ENCODE results near the gene HAUS5. TPM values are rescaled to one million over a fixed set of nuclear protein-coding genes. Genes with fewer than 3 reads are reported as not detected.

Gene HAUS5
- total RNA-seq, 5 donors from 2014 or later (not counting 1 experiment from before 2014, with no cell fraction given), result 25.5 to 34.1 (median 29.3) TPM

GRCh38 chr19:35642312-35642711 is 29.8 kb downstream of the HAUS5 start:
- POLR2A ChIA-PET, result interaction anchor here in 1 of 2 donors (0.7 kb wide), 1 partner anchor 108 kb away, joined by 7 read pairs; no protein-coding TSS in a partner anchor
- DNase-seq (no peak), ATAC-seq (replicated peaks in 1 of 4) (no peak)
- no peak overlapping the region for H3K4me3 ChIP-seq (ENCODE audit: control insufficient read depth in 1 of 2, extremely low read depth in 1 of 2, low read length in 1 of 2)
- H3K36me3 ChIP-seq (ENCODE audit: control insufficient read depth in 2 of 2, extremely low read depth in 1 of 2, insufficient read depth in 1 of 2, low read length in 1 of 2), result peaks cover 2 to 8% of the 10 kb centered on the region in 2 donors
- no peaks in the 10 kb centered on the region for H3K27me3 Mint-ChIP-seq
- peaks cover 2 to 44% of the 10 kb centered on the region in 2 experiments for H3K4me1 ChIP-seq (ENCODE audit: control insufficient read depth in 1 of 2, extremely low read depth in 1 of 2, insufficient read depth in 2 of 2, low read length in 2 of 2)
- H3K4me3 Mint-ChIP-seq, result peak overlapping the region; percentile 59 to 84 (median 75)
- H3K27ac ChIP-seq (ENCODE audit: low read length), result no peak overlapping the region
- no peaks in the 10 kb centered on the region for H3K9me3 ChIP-seq
- no peaks in the 10 kb centered on the region for H3K9me3 Mint-ChIP-seq
- 96% methylated on average over 9 of the region's 10 CpGs for WGBS (ENCODE audit: insufficient coverage)
- H3K27me3 ChIP-seq (replicated peaks in 1 of 2; ENCODE audit: control insufficient read depth in 2 of 2, extremely low read depth in 1 of 2, insufficient read depth in 2 of 2, low read length in 1 of 2), result peaks cover 0 to 13% of the 10 kb centered on the region in 2 experiments
- H3K4me1 Mint-ChIP-seq, result peaks cover 17 to 38% (median 31%) of the 10 kb centered on the region in 3 donors
- peaks cover under 1% of the 10 kb centered on the region for H3K36me3 Mint-ChIP-seq
- peak overlapping the region in 1 of 2 donors; percentile 39 for H3K27ac Mint-ChIP-seq
- CTCF ChIA-PET, result no interaction called here

- ATAC-seq (replicated peaks in 1 of 4), result no peak
- Histone ChIP-seq H3K4me1 (ENCODE audit: control insufficient read depth in 1 of 2, extremely low read depth in 1 of 2, insufficient read depth in 2 of 2, low read length in 2 of 2) (peaks cover 5 to 49% of the 10 kb centered on the region in 2 experiments), H3K36me3 (ENCODE audit: control insufficient read depth in 2 of 2, extremely low read depth in 1 of 2, insufficient read depth in 1 of 2, low read length in 1 of 2) (peaks cover 0 to 3% of the 10 kb centered on the region in 2 donors), H3K27me3 (replicated peaks in 1 of 2; ENCODE audit: control insufficient read depth in 2 of 2, extremely low read depth in 1 of 2, insufficient read depth in 2 of 2, low read length in 1 of 2) (peaks cover 0 to 13% of the 10 kb centered on the region in 2 experiments), H3K4me3 (ENCODE audit: control insufficient read depth in 1 of 2, extremely low read depth in 1 of 2, low read length in 1 of 2) (peak overlapping the region; percentile 88 to 89), H3K27ac (ENCODE audit: low read length) (peak overlapping the region; percentile 62), H3K9me3 (no peaks in the 10 kb centered on the region)
- peak overlapping the region; percentile 75 to 84 (median 84) for H3K4me3 Mint-ChIP-seq
- H3K9me3 Mint-ChIP-seq, result no peaks in the 10 kb centered on the region
- ChIA-PET CTCF (no interaction called here), POLR2A (interaction anchor here in 1 of 2 donors (0.5 to 0.7 kb wide), 2 partner anchors 20 to 107 kb away, joined by 4 to 7 read pairs; no protein-coding TSS in a partner anchor)
- H3K36me3 Mint-ChIP-seq, result no peaks in the 10 kb centered on the region
- no peaks in the 10 kb centered on the region for H3K27me3 Mint-ChIP-seq
- peak in 1 of 35 experiments; percentile 17 for DNase-seq
- peaks cover 17 to 38% (median 31%) of the 10 kb centered on the region in 3 donors for H3K4me1 Mint-ChIP-seq
- 55% methylated on average over 13 of the region's 15 CpGs for whole genome bisulfite sequencing (ENCODE audit: insufficient coverage)
- H3K27ac Mint-ChIP-seq, result peak overlapping the region in 1 of 2 donors; percentile 39
Observed at GRCh38 chr19:35642798-35643254, 30.3 kb downstream of the HAUS5 start.

GRCh38 chr19:35643255-35644205 is 31.0 kb downstream of the HAUS5 start:
- ChIA-PET CTCF (interaction anchor here in 1 of 2 donors (0.5 to 1.3 kb wide), 2 partner anchors 31 to 1285 kb away, joined by 3 to 4 read pairs; partner anchors contain the start of gene HAUS5), POLR2A (interaction anchor here in 1 of 2 donors (0.5 kb wide), 1 partner anchor 20 kb away, joined by 4 read pairs; no protein-coding TSS in a partner anchor)
- Histone ChIP-seq H3K27ac (ENCODE audit: low read length) (peak overlapping the region; percentile 75), H3K9me3 (no peaks in the 10 kb centered on the region), H3K4me1 (ENCODE audit: control insufficient read depth in 1 of 2, extremely low read depth in 1 of 2, insufficient read depth in 2 of 2, low read length in 2 of 2) (peaks cover 5 to 52% of the 10 kb centered on the region in 2 experiments), H3K4me3 (ENCODE audit: control insufficient read depth in 1 of 2, extremely low read depth in 1 of 2, low read length in 1 of 2) (peak overlapping the region; percentile 88 to 89), H3K36me3 (ENCODE audit: control insufficient read depth in 2 of 2, extremely low read depth in 1 of 2, insufficient read depth in 1 of 2, low read length in 1 of 2) (no peaks in the 10 kb centered on the region), H3K27me3 (replicated peaks in 1 of 2; ENCODE audit: control insufficient read depth in 2 of 2, extremely low read depth in 1 of 2, insufficient read depth in 2 of 2, low read length in 1 of 2) (peaks cover 0 to 13% of the 10 kb centered on the region in 2 experiments)
- Mint-ChIP-seq H3K9me3 (no peaks in the 10 kb centered on the region), H3K27me3 (no peaks in the 10 kb centered on the region), H3K4me1 (peaks cover 19 to 45% (median 38%) of the 10 kb centered on the region in 3 donors), H3K4me3 (peak overlapping the region; percentile 75 to 84 (median 84)), H3K27ac (peak overlapping the region; percentile 91 to 94), H3K36me3 (no peaks in the 10 kb centered on the region)
- peak; percentile 48 to 52 (median 48) for ATAC-seq (replicated peaks in 1 of 4)
- DNase-seq, result peak; percentile 50 to 86 (median 73)
- under 1% methylated on average over 65 of the region's 69 CpGs for WGBS (ENCODE audit: insufficient coverage)

DNA sequence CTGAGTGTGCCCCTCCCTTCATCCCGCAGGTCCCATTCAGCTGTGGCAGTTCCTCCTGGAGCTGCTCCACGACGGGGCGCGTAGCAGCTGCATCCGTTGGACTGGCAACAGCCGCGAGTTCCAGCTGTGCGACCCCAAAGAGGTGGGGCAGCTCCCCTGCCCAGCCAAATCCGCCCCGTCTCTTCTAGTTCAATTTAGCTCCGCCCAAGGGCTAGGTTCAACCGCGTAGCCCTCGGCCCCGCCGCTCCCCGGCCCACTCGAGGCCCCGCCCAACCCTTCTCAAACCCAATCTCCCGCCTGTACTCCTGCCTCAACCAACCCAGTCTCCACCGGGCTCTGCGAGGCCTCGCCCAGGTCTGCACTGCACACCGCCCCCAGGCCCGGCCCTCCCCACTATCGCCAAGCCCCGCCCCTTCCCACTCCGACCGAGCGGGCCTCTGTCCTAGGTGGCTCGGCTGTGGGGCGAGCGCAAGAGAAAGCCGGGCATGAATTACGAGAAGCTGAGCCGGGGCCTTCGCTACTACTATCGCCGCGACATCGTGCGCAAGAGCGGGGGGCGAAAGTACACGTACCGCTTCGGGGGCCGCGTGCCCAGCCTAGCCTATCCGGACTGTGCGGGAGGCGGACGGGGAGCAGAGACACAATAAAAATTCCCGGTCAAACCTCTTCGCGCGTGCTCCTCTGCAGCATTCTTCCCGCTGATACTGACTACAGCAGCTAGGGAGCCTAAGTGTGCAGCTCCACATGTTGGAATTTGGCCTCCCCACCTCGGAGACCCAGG is 31.9 kb downstream of the HAUS5 start:
- Mint-ChIP-seq H3K27ac (peak overlapping the region; percentile 91 to 94), H3K9me3 (no peaks in the 10 kb centered on the region), H3K4me1 (peaks cover 28 to 52% (median 45%) of the 10 kb centered on the region in 3 donors), H3K36me3 (no peaks in the 10 kb centered on the region), H3K4me3 (peak overlapping the region; percentile 75 to 84 (median 84)), H3K27me3 (no peaks in the 10 kb centered on the region)
- Histone ChIP-seq H3K27ac (ENCODE audit: low read length) (peak overlapping the region; percentile 75), H3K27me3 (replicated peaks in 1 of 2; ENCODE audit: control insufficient read depth in 2 of 2, extremely low read depth in 1 of 2, insufficient read depth in 2 of 2, low read length in 1 of 2) (peaks cover 0 to 13% of the 10 kb centered on the region in 2 experiments), H3K36me3 (ENCODE audit: control insufficient read depth in 2 of 2, extremely low read depth in 1 of 2, insufficient read depth in 1 of 2, low read length in 1 of 2) (no peaks in the 10 kb centered on the region), H3K4me3 (ENCODE audit: control insufficient read depth in 1 of 2, extremely low read depth in 1 of 2, low read length in 1 of 2) (peak overlapping the region; percentile 88 to 89), H3K4me1 (ENCODE audit: control insufficient read depth in 1 of 2, extremely low read depth in 1 of 2, insufficient read depth in 2 of 2, low read length in 2 of 2) (peaks cover 10 to 61% of the 10 kb centered on the region in 2 experiments), H3K9me3 (no peaks in the 10 kb centered on the region)
- 1% methylated on average over 60 of the region's 60 CpGs for WGBS (ENCODE audit: insufficient coverage)
- ATAC-seq (replicated peaks in 1 of 4) (peak; percentile 81 to 84 (median 82)), DNase-seq (peak; percentile 83 to 96 (median 92))
- ChIA-PET CTCF (interaction anchor here in 1 of 2 donors (0.5 to 1.3 kb wide), 2 partner anchors 32 to 1286 kb away, joined by 3 to 4 read pairs; partner anchors contain the start of gene HAUS5), POLR2A (no interaction called here)

DNA sequence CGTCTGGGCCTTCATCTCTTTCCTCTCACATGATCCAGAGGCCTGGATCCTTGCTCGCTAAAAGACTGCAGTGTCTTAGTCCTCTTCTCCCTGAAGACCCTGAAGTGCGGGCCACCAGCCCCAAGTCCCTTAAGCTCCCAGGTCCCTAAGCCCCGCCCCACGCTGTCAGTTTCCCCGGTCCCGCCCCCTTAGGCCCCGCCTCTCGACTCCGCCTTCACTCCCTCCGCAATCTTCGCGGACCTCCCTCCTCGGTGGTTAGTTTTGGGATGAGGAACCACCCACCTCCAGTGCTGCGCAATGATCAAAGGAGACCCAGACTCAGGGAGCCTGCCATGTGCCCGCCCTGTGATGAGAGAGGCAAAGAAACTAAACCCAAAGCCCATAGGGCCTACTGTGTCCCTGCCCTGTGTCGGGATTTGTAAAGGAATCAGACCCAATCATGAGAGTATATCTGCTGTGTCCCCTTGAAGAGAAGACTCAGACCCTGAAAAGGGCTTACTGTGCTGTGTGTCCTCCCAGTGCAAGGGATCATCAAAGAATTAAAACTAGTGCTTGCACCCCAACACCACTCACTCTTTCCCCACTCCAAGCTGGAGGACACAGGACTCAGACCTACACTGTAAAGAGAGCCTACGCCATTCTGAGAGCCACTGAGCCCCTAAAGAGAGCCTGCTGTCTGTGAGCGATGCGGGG is 32.6 kb downstream of the HAUS5 start:
- DNase-seq (peak in 34 of 35 experiments; percentile 20 to 76 (median 56)), ATAC-seq (replicated peaks in 1 of 4) (peak in 1 of 4 experiments; percentile 7)
- Mint-ChIP-seq H3K4me3 (peak overlapping the region; percentile 75 to 84 (median 84)), H3K36me3 (no peaks in the 10 kb centered on the region), H3K9me3 (no peaks in the 10 kb centered on the region), H3K27ac (peak overlapping the region; percentile 91 to 94), H3K27me3 (no peaks in the 10 kb centered on the region), H3K4me1 (peaks cover 34 to 56% (median 48%) of the 10 kb centered on the region in 3 donors)
- no peaks in the 10 kb centered on the region for H3K36me3 ChIP-seq (ENCODE audit: control insufficient read depth in 2 of 2, extremely low read depth in 1 of 2, insufficient read depth in 1 of 2, low read length in 1 of 2)
- peak overlapping the region; percentile 72 for H3K27ac ChIP-seq (ENCODE audit: low read length)
- WGBS (ENCODE audit: insufficient coverage), result 10% methylated on average over 9 of the region's 20 CpGs
- CTCF ChIA-PET, result interaction anchor here in 1 of 2 donors (1.3 kb wide), 1 partner anchor 32 kb away, joined by 4 read pairs; the partner anchor contains the start of gene HAUS5
- H3K4me1 ChIP-seq (ENCODE audit: control insufficient read depth in 1 of 2, extremely low read depth in 1 of 2, insufficient read depth in 2 of 2, low read length in 2 of 2), result peaks cover 10 to 68% of the 10 kb centered on the region in 2 experiments
- POLR2A ChIA-PET, result no interaction called here
- peaks cover 0 to 13% of the 10 kb centered on the region in 2 experiments for H3K27me3 ChIP-seq (replicated peaks in 1 of 2; ENCODE audit: control insufficient read depth in 2 of 2, extremely low read depth in 1 of 2, insufficient read depth in 2 of 2, low read length in 1 of 2)
- H3K4me3 ChIP-seq (ENCODE audit: control insufficient read depth in 1 of 2, extremely low read depth in 1 of 2, low read length in 1 of 2), result peak overlapping the region; percentile 26 to 88
- no peaks in the 10 kb centered on the region for H3K9me3 ChIP-seq
